CD14-positive monocyte (primary cell): ENCODE data around the gene IER3IP1. TPM values are rescaled to one million over a fixed set of nuclear protein-coding genes. Genes with fewer than 3 reads are reported as not detected.

Source experiments
- DNase-seq, 3 donors: peaks; one replicate each; pipeline ENCODE4 v3.0.0-alpha.2; 2011 to 2022
- H2AFZ ChIP-seq: 2 replicates; pipeline ENCODE4 v1.6.0; 2012; ENCODE audit warnings: mild to moderate bottlenecking, low read depth, low read length, inconsistent platforms; ENCODE audit not compliant: insufficient read depth, poor library complexity, severe bottlenecking
- H3K27ac ChIP-seq, 2 donors: 1 replicate in 1 of 2; 2 replicates in 1 of 2; pipeline ENCODE4 v1.5.1; 2012 to 2013; ENCODE audit warnings: low read length in 2 of 2, control low read depth in 1 of 2, inconsistent platforms in 1 of 2, low read depth in 1 of 2, mild to moderate bottlenecking in 1 of 2
- H3K27me3 ChIP-seq, 2 donors: one replicate each; pipeline versions ENCODE4 v1.6.0 to v1.6.1; 2011 to 2013; ENCODE audit warnings: low read length in 2 of 2; ENCODE audit not compliant: control insufficient read depth in 2 of 2, insufficient read depth in 2 of 2
- H3K36me3 ChIP-seq, 2 donors: replicated peaks in 1 of 2; 1 replicate in 1 of 2; 2 replicates in 1 of 2; pipeline versions ENCODE4 v1.5.1 to v1.6.1; 2012 to 2013; ENCODE audit warnings: low read length in 2 of 2, control low read depth in 1 of 2, inconsistent platforms in 1 of 2, mild to moderate bottlenecking in 1 of 2; ENCODE audit not compliant: insufficient read depth in 2 of 2, control insufficient read depth in 1 of 2
- H3K4me1 ChIP-seq, 2 donors: 1 replicate in 1 of 2; 2 replicates in 1 of 2; pipeline versions ENCODE4 v1.5.1 to v1.6.1; 2012 to 2013; ENCODE audit warnings: low read length in 2 of 2, control low read depth in 1 of 2, inconsistent platforms in 1 of 2, mild to moderate bottlenecking in 1 of 2, moderate library complexity in 1 of 2; ENCODE audit not compliant: insufficient read depth in 2 of 2, control insufficient read depth in 1 of 2
- H3K4me2 ChIP-seq: replicated peaks from 2 replicates; pipeline ENCODE3; 2012; ENCODE audit warnings: low read length, moderate library complexity, mild to moderate bottlenecking; ENCODE audit not compliant: poor library complexity, severe bottlenecking; ENCODE audit errors: extremely low read depth
- H3K4me3 ChIP-seq, 3 experiments: fragments of 200-600 bp in 1 of 3; sonication (generic) in 1 of 3; replicated peaks in 1 of 3; 1 replicate in 2 of 3; 2 replicates in 1 of 3; pipeline ENCODE4 v1.5.1; 2011 to 2013; ENCODE audit warnings: low read length in 3 of 3, mild to moderate bottlenecking in 3 of 3, control low read depth in 2 of 3, low read depth in 2 of 3, inconsistent platforms in 1 of 3, moderate library complexity in 1 of 3
- H3K79me2 ChIP-seq: 2 replicates; pipeline ENCODE4 v1.6.0; 2012; ENCODE audit warnings: mild to moderate bottlenecking, control low read depth, inconsistent platforms, low read length, moderate library complexity; ENCODE audit not compliant: insufficient read depth
- H3K9ac ChIP-seq: 2 replicates; pipeline ENCODE4 v1.6.0; 2017; ENCODE audit warnings: low read length, mild to moderate bottlenecking; ENCODE audit not compliant: insufficient read depth, poor library complexity, severe bottlenecking
- H3K9me3 ChIP-seq, 2 donors: replicated peaks in 1 of 2; 1 replicate in 1 of 2; 2 replicates in 1 of 2; pipeline versions ENCODE4 v1.5.1 to v1.6.1; 2012 to 2013; ENCODE audit warnings: low read length in 2 of 2, control low read depth in 1 of 2; ENCODE audit not compliant: control insufficient read depth in 1 of 2, insufficient read depth in 1 of 2
- H4K20me1 ChIP-seq: 2 replicates; pipeline ENCODE4 v1.6.0; 2012; ENCODE audit warnings: mild to moderate bottlenecking, low read length, control low read depth, moderate library complexity; ENCODE audit not compliant: insufficient read depth
- H3K27ac Mint-ChIP-seq, 7 donors: one replicate each; pipeline ENCODE4 v1.8.0; 2020; ENCODE audit warnings: mild to moderate bottlenecking in 7 of 7, mixed read lengths in 7 of 7, moderate library complexity in 6 of 7, inconsistent platforms in 2 of 7
- H3K27me3 Mint-ChIP-seq, 3 donors: one replicate each; pipeline ENCODE4 v1.8.0; 2021 to 2022; ENCODE audit warnings: low read depth in 3 of 3, mild to moderate bottlenecking in 3 of 3, mixed read lengths in 3 of 3, moderate library complexity in 3 of 3, inconsistent platforms in 1 of 3
- H3K36me3 Mint-ChIP-seq, 2 donors: one replicate each; pipeline ENCODE4 v1.8.0; 2020; ENCODE audit warnings: mixed read lengths in 2 of 2, inconsistent platforms in 1 of 2, mild to moderate bottlenecking in 1 of 2
- H3K4me1 Mint-ChIP-seq: one replicate; pipeline ENCODE4 v1.8.0; 2020; ENCODE audit warnings: mild to moderate bottlenecking, mixed read lengths
- H3K4me3 Mint-ChIP-seq, 2 donors: one replicate each; pipeline ENCODE4 v1.8.0; 2020; ENCODE audit warnings: mild to moderate bottlenecking in 2 of 2, mixed read lengths in 2 of 2, moderate library complexity in 1 of 2
- H3K9me3 Mint-ChIP-seq, 7 donors: one replicate each; pipeline ENCODE4 v1.8.0; 2020 to 2022; ENCODE audit warnings: mixed read lengths in 7 of 7, mild to moderate bottlenecking in 6 of 7, moderate library complexity in 6 of 7, inconsistent platforms in 2 of 7
- CTCF ChIP-seq: fragments of 200-600 bp; IDR thresholded peaks from one replicate; pipeline ENCODE4 v1.8.0; 2022; ENCODE audit warnings: antibody characterized with exemption, mild to moderate bottlenecking
- WGBS: methylation state at CpG from one replicate; pipeline ENCODE4 v1.1.5; 2013; ENCODE audit warnings: missing lambda C conversion rate; ENCODE audit not compliant: insufficient coverage; 5-methylcytosine and 5-hydroxymethylcytosine counted together
- intact Hi-C, 2 donors: fragments of 100-400 bp; cut with micrococcal nuclease; formaldehyde crosslinking; loops; one replicate each; pipeline versions ENCODE4 v1.15.0 to v1.15.1; 2023
- polyA plus RNA-seq, 3 donors: library from polyadenylated mRNA; depleted of rRNA in 1 of 3; unstranded in 2 of 3; stranded (reverse) in 1 of 3; fragments of 300-500 nt in 2 of 3; fragments of >200 nt in 1 of 3; fragmentation: Illumina TruSeq in 2 of 3; gene quantifications; 1 replicate in 2 of 3; 2 replicates in 1 of 3; pipeline ENCODE4 v1.2.3, GENCODE V29; 2012 to 2021

Gene IER3IP1
- polyA plus RNA-seq, 3 donors, result 3.8 to 17.2 (median 14.4) TPM

GRCh38 chr18:47206945-47207637 lies 30.9 kb upstream of the IER3IP1 start:
- Histone ChIP-seq H3K4me2 (no peak overlapping the region), H3K4me1 (no peaks in the 10 kb centered on the region), H3K79me2 (no peaks in the 10 kb centered on the region), H3K27me3 (peaks cover 4 to 13% of the 10 kb centered on the region in 2 donors), H3K36me3 (no peaks in the 10 kb centered on the region), H3K9ac (no peak overlapping the region), H3K27ac (no peak overlapping the region), H4K20me1 (no peaks in the 10 kb centered on the region), H3K9me3 (no peaks in the 10 kb centered on the region), H3K4me3 (no peak overlapping the region), H2AFZ (no peak overlapping the region)
- no peaks in the 10 kb centered on the region for H3K9me3 Mint-ChIP-seq
- TF ChIP-seq CTCF, result no peak
- DNase-seq, result no peak
- no peak overlapping the region for H3K27ac Mint-ChIP-seq
- WGBS, result no CpG with 5 or more reads among the region's 2 CpGs
- intact Hi-C loops, result loop anchor here in 1 of 2 donors (10.0 kb wide), 1 partner anchor 102 kb away; no protein-coding TSS in a partner anchor
- no peaks in the 10 kb centered on the region for H3K36me3 Mint-ChIP-seq
- H3K4me3 Mint-ChIP-seq, result no peak overlapping the region
- no peaks in the 10 kb centered on the region for H3K4me1 Mint-ChIP-seq
- peaks cover 2 to 20% (median 10%) of the 10 kb centered on the region in 3 donors for H3K27me3 Mint-ChIP-seq

- H3K36me3 ChIP-seq, result no peaks in the 10 kb centered on the region
- no peak overlapping the region for H3K4me3 ChIP-seq
- H3K79me2 ChIP-seq, result no peaks in the 10 kb centered on the region
- peak; percentile 77 for TF ChIP-seq CTCF
- H3K9ac ChIP-seq, result no peak overlapping the region
- Mint-ChIP-seq H3K27me3 (peaks cover 2 to 15% (median 7%) of the 10 kb centered on the region in 3 donors), H3K36me3 (no peaks in the 10 kb centered on the region), H3K27ac (no peak overlapping the region), H3K4me3 (no peak overlapping the region), H3K9me3 (no peaks in the 10 kb centered on the region), H3K4me1 (no peaks in the 10 kb centered on the region)
- no peak overlapping the region for H2AFZ ChIP-seq
- no peak overlapping the region for H3K4me2 ChIP-seq
- 57% methylated on average over 1 of the region's 3 CpGs for WGBS
- intact Hi-C loops, result loop anchor here (2.0 to 10.0 kb wide), 2 partner anchors 100 to 104 kb away; no protein-coding TSS in a partner anchor
- no peak overlapping the region for H3K27ac ChIP-seq
- H3K4me1 ChIP-seq, result no peaks in the 10 kb centered on the region
- no peaks in the 10 kb centered on the region for H4K20me1 ChIP-seq
- H3K27me3 ChIP-seq, result peaks cover 2 to 10% of the 10 kb centered on the region in 2 donors
- DNase-seq, result peak; percentile 2 to 16 (median 14)
- H3K9me3 ChIP-seq, result no peaks in the 10 kb centered on the region
Observed at GRCh38 chr18:47204908-47205522, 28.9 kb upstream of the IER3IP1 start.
